HepG2 (cell line): Measurements from ENCODE around the gene TAS1R1. TPM values are rescaled to one million over a fixed set of nuclear protein-coding genes. Genes with fewer than 3 reads are reported as not detected.
A peak's percentile ranks its signal among the peaks of the same experiment; 100 is the strongest.

Experiments used
- CBX5 ChIP-seq: sonication (generic); formaldehyde crosslinking; IDR thresholded peaks from 2 replicates; pipeline ENCODE4 v1.4.0; 2020; ENCODE audit warnings: missing genetic modification reagents, borderline replicate concordance
- KLF13 ChIP-seq: sonication (generic); formaldehyde crosslinking; IDR thresholded peaks from 2 replicates; pipeline ENCODE4 v1.4.0; 2020; ENCODE audit warnings: mild to moderate bottlenecking, missing genetic modification reagents
- MBD4 ChIP-seq: IDR thresholded peaks from 2 replicates; pipeline ENCODE4 v1.6.1; 2012; ENCODE audit warnings: low read length, inconsistent platforms, borderline replicate concordance
- PLSCR1 ChIP-seq: sonication (generic); formaldehyde crosslinking; IDR thresholded peaks from 2 replicates; pipeline ENCODE4 v1.5.0; 2020; ENCODE audit warnings: missing genetic modification reagents, mild to moderate bottlenecking, borderline replicate concordance
- RFX1 ChIP-seq: fragments of 450-650 bp; IDR thresholded peaks from 2 replicates; pipeline ENCODE4 v1.6.1; 2017
- SKIL ChIP-seq: sonication (generic); formaldehyde crosslinking; IDR thresholded peaks from 2 replicates; pipeline ENCODE4 v1.8.0; 2022; ENCODE audit warnings: missing genetic modification reagents, mild to moderate bottlenecking, moderate library complexity, borderline replicate concordance
- XBP1 ChIP-seq: sonication (generic); formaldehyde crosslinking; IDR thresholded peaks from 2 replicates; pipeline ENCODE4 v1.5.0; 2020; ENCODE audit warnings: missing genetic modification reagents
- ZFX ChIP-seq: sonication (generic); formaldehyde crosslinking; IDR thresholded peaks from 2 replicates; pipeline ENCODE4 v1.4.0; 2020; ENCODE audit warnings: mild to moderate bottlenecking, low read depth, missing genetic modification reagents, moderate library complexity
- ZGPAT ChIP-seq: IDR thresholded peaks from 2 replicates; pipeline ENCODE4 v1.6.1; 2016; ENCODE audit warnings: mild to moderate bottlenecking
- ZHX2 ChIP-seq, 2 experiments: sonication (generic) in 1 of 2; formaldehyde crosslinking in 1 of 2; IDR thresholded peaks; 2 replicates each; pipeline versions ENCODE4 v1.6.1 to v1.9.0; 2014 to 2022; ENCODE audit warnings: antibody characterized with exemption in 1 of 2, borderline replicate concordance in 1 of 2, inconsistent platforms in 1 of 2, low read depth in 1 of 2, missing genetic modification reagents in 1 of 2
- ZNF121 ChIP-seq: sonication (generic); formaldehyde crosslinking; IDR thresholded peaks from 2 replicates; pipeline ENCODE4 v1.5.0; 2020; ENCODE audit warnings: mild to moderate bottlenecking, missing genetic modification reagents
- ZNF205 ChIP-seq: IDR thresholded peaks from 2 replicates; pipeline ENCODE4 v1.6.1; 2018; ENCODE audit warnings: missing biosample characterization, missing genetic modification reagents
- ZNF224 ChIP-seq: sonication (generic); formaldehyde crosslinking; IDR thresholded peaks from 2 replicates; pipeline ENCODE4 v1.5.0; 2020; ENCODE audit warnings: mild to moderate bottlenecking, missing genetic modification reagents
- ZNF253 ChIP-seq: sonication (generic); formaldehyde crosslinking; IDR thresholded peaks from 2 replicates; pipeline ENCODE4 v1.8.0; 2022; ENCODE audit warnings: mild to moderate bottlenecking, missing genetic modification reagents, borderline replicate concordance
- ZNF431 ChIP-seq: sonication (generic); formaldehyde crosslinking; IDR thresholded peaks from 2 replicates; pipeline ENCODE4 v1.9.0; 2022; ENCODE audit warnings: missing genetic modification reagents, low read depth, mild to moderate bottlenecking, borderline replicate concordance
- ZNF564 ChIP-seq: sonication (generic); formaldehyde crosslinking; IDR thresholded peaks from 2 replicates; pipeline ENCODE4 v1.8.1; 2023; ENCODE audit warnings: mild to moderate bottlenecking, missing genetic modification reagents
- ZNF724P ChIP-seq: sonication (generic); formaldehyde crosslinking; IDR thresholded peaks from 2 replicates; pipeline ENCODE4 v1.8.0; 2022; ENCODE audit warnings: missing genetic modification reagents, borderline replicate concordance
- ZNF737 ChIP-seq: sonication (generic); formaldehyde crosslinking; IDR thresholded peaks from 2 replicates; pipeline ENCODE4 v1.5.0; 2020; ENCODE audit warnings: missing genetic modification reagents, mild to moderate bottlenecking, borderline replicate concordance
- ZNF788 ChIP-seq: sonication (generic); formaldehyde crosslinking; IDR thresholded peaks from 2 replicates; pipeline ENCODE4 v1.5.0; 2020; ENCODE audit warnings: mild to moderate bottlenecking, missing genetic modification reagents, borderline replicate concordance
- polyA plus RNA-seq, 8 experiments: library from polyadenylated mRNA; depleted of rRNA in 3 of 8; stranded (reverse) in 7 of 8; unstranded in 1 of 8; fragments of >200 nt; fragmentation: Illumina TruSeq in 4 of 8; extraction: Trizol in 4 of 8; gene quantifications; 2 replicates each; pipeline versions ENCODE4 v1.2.1 to v1.2.3, GENCODE V29; 2011 to 2016; ENCODE audit warnings: low read depth in 4 of 8, missing spikeins in 1 of 8, mixed read lengths in 1 of 8; ENCODE audit not compliant: insufficient read depth in 1 of 8
- total RNA-seq, 5 experiments: library from RNA; depleted of rRNA; stranded (reverse); fragments of >200 nt; fragmentation: Illumina TruSeq; extraction: Trizol; gene quantifications; 2 replicates each; pipeline ENCODE4 v1.2.3, GENCODE V29; 2016; ENCODE audit warnings: low read depth in 1 of 5

Gene TAS1R1
- total and polyA plus RNA-seq, 2 of the 13 experiments (the other 11 are each of a cell fraction or from before 2014, with no cell fraction given) = 1.4 to 1.6 TPM

- TF ChIP-seq CBX5 (CRISPR knock-in tag) = no peak
- TF ChIP-seq ZNF205 (CRISPR knock-in tag) = no peak
- TF ChIP-seq RFX1 = no peak
- TF ChIP-seq SKIL (CRISPR knock-in tag) = no peak
- TF ChIP-seq ZNF564 (CRISPR knock-in tag) = no peak
- TF ChIP-seq ZNF788 = peak; percentile 74
- TF ChIP-seq ZNF737 = no peak
- no peak; the same call in 1 of the 2 replicates for TF ChIP-seq ZNF121 (CRISPR knock-in tag)
- 0 out of 2 replicates have a peak, but pooled peaks have one; percentile 30 for TF ChIP-seq KLF13 (CRISPR knock-in tag)
- TF ChIP-seq PLSCR1 (CRISPR knock-in tag) = no peak
- no peak for TF ChIP-seq ZGPAT
- no peak; the same call in 1 of the 2 replicates for TF ChIP-seq ZNF253 (CRISPR knock-in tag)
- TF ChIP-seq ZNF431 (CRISPR knock-in tag) = no peak
- TF ChIP-seq ZFX (CRISPR knock-in tag) = peak; percentile 83
- no peak for TF ChIP-seq ZHX2 (IDR thresholded peaks at IDR 0.05; ENCODE audit: low read depth)
- TF ChIP-seq ZHX2 (CRISPR knock-in tag; IDR thresholded peaks at IDR 0.05; ENCODE audit: borderline replicate concordance) = peak; percentile 80
- TF ChIP-seq ZNF724P (CRISPR knock-in tag) = peak; percentile 13; the same call in 1 of the 2 replicates
- TF ChIP-seq XBP1 = peak; percentile 73; the same call in 1 of the 2 replicates
- peak; percentile 20; the same call in 1 of the 2 replicates for TF ChIP-seq ZNF224 (CRISPR knock-in tag)
- no peak for TF ChIP-seq MBD4
Observed at GRCh38 chr1:6601923-6602668, 47.0 kb downstream of the TAS1R1 start (continued).
